GM12891 (cell line): ENCODE results near the gene NPEPPS.
"Not testable (repeated sequence)": the region's sequence is repeated elsewhere in the genome, so short reads cannot be mapped to it uniquely, and the experiment has no call there.

Source experiments
- SPI1 ChIP-seq: IDR thresholded peaks from 2 replicates; pipeline ENCODE4 v1.6.1; 2011; ENCODE audit warnings: low read depth, low read length, control low read depth
- TAF1 ChIP-seq: IDR thresholded peaks from 2 replicates; pipeline ENCODE4 v1.6.1; 2011; ENCODE audit warnings: low read depth, low read length, control low read depth

DNA sequence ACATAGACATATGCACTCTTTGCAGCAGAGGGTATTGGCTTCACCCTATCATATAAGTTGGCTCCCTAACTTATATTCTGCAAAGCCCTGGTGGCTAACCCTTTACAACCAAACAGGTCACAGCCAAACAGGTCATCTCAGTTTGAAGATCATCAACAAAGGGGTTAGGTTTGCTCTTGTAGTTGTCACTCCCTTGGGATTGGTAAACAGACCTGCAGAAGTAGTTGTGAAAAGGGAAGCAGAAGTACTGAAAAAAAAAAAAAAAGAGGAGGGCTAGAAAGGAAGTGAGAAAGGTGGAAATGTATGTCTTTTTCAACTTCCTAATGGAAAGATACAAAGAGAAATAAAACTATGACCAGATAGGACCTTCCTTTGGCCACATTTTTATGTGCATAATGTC lies 8.6 kb upstream of the NPEPPS start:
- not testable (repeated sequence) for TF ChIP-seq SPI1, TAF1
